ENCODE results near the gene MYZAP.

MYZAP gene

GRCh38 chr15:57698991-57699390 lies 107.3 kb downstream of the MYZAP start:
- no peak for ATAC-seq
- TF ChIP-seq, protein P1, sequence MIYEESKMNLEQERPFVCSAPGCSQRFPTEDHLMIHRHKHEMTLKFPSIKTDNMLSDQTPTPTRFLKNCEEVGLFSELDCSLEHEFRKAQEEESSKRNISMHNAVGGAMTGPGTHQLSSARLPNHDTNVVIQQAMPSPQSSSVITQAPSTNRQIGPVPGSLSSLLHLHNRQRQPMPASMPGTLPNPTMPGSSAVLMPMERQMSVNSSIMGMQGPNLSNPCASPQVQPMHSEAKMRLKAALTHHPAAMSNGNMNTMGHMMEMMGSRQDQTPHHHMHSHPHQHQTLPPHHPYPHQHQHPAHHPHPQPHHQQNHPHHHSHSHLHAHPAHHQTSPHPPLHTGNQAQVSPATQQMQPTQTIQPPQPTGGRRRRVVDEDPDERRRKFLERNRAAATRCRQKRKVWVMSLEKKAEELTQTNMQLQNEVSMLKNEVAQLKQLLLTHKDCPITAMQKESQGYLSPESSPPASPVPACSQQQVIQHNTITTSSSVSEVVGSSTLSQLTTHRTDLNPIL (CRISPR knock-in tag; IDR thresholded peaks at IDR 0.05; ENCODE audit: low read depth), result no peak
- no peak for TF ChIP-seq BACH2 (CRISPR knock-in tag; IDR thresholded peaks at IDR 0.05; ENCODE audit: borderline replicate concordance)
- TF ChIP-seq, protein P2, sequence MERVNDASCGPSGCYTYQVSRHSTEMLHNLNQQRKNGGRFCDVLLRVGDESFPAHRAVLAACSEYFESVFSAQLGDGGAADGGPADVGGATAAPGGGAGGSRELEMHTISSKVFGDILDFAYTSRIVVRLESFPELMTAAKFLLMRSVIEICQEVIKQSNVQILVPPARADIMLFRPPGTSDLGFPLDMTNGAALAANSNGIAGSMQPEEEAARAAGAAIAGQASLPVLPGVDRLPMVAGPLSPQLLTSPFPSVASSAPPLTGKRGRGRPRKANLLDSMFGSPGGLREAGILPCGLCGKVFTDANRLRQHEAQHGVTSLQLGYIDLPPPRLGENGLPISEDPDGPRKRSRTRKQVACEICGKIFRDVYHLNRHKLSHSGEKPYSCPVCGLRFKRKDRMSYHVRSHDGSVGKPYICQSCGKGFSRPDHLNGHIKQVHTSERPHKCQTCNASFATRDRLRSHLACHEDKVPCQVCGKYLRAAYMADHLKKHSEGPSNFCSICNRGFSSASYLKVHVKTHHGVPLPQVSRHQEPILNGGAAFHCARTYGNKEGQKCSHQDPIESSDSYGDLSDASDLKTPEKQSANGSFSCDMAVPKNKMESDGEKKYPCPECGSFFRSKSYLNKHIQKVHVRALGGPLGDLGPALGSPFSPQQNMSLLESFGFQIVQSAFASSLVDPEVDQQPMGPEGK (CRISPR knock-in tag; IDR thresholded peaks at IDR 0.05; ENCODE audit: borderline replicate concordance), result no peak
- no peak for TF ChIP-seq ZFP3 (CRISPR knock-in tag; IDR thresholded peaks at IDR 0.05)
- no peak for TF ChIP-seq OSR1 (CRISPR knock-in tag; IDR thresholded peaks at IDR 0.05)
- TF ChIP-seq, protein P3, sequence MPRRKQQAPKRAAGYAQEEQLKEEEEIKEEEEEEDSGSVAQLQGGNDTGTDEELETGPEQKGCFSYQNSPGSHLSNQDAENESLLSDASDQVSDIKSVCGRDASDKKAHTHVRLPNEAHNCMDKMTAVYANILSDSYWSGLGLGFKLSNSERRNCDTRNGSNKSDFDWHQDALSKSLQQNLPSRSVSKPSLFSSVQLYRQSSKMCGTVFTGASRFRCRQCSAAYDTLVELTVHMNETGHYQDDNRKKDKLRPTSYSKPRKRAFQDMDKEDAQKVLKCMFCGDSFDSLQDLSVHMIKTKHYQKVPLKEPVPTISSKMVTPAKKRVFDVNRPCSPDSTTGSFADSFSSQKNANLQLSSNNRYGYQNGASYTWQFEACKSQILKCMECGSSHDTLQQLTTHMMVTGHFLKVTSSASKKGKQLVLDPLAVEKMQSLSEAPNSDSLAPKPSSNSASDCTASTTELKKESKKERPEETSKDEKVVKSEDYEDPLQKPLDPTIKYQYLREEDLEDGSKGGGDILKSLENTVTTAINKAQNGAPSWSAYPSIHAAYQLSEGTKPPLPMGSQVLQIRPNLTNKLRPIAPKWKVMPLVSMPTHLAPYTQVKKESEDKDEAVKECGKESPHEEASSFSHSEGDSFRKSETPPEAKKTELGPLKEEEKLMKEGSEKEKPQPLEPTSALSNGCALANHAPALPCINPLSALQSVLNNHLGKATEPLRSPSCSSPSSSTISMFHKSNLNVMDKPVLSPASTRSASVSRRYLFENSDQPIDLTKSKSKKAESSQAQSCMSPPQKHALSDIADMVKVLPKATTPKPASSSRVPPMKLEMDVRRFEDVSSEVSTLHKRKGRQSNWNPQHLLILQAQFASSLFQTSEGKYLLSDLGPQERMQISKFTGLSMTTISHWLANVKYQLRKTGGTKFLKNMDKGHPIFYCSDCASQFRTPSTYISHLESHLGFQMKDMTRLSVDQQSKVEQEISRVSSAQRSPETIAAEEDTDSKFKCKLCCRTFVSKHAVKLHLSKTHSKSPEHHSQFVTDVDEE (CRISPR knock-in tag; IDR thresholded peaks at IDR 0.05), result no peak
- no peak for TF ChIP-seq ARNTL (CRISPR knock-in tag; IDR thresholded peaks at IDR 0.05; ENCODE audit: borderline replicate concordance, low read depth)

DNA sequence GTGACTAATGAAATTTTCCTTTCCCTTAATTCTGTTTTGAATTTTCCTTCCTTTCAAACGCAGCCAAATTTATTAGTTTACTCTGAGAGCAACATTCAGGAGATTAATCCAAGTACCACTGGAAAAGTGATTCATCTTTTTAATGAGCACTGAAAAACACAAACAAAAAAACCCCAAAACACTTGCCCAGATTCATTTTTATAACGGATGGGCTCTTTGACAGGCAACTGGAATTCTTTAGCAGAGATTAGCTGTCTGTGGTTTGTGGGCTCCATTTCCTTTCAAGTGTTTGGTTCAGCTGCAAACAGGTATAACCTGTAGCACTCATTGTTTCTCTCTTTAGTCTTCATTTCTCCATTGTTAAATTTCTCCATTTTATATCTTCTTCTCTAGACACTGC lies 111.7 kb downstream of the MYZAP start:
- ATAC-seq, result no peak
- TF ChIP-seq GLIS3 (CRISPR knock-in tag; IDR thresholded peaks at IDR 0.05), result no peak
- no peak for TF ChIP-seq CSDC2 (CRISPR knock-in tag; IDR thresholded peaks at IDR 0.05)
- no peak for TF ChIP-seq ZFP30 (CRISPR knock-in tag; IDR thresholded peaks at IDR 0.05)
- no peak for TF ChIP-seq ISL1 (CRISPR knock-in tag; IDR thresholded peaks at IDR 0.05)
- no peak for TF ChIP-seq RARB (CRISPR knock-in tag; IDR thresholded peaks at IDR 0.05)
- TF ChIP-seq ZNF70 (CRISPR knock-in tag; IDR thresholded peaks at IDR 0.05), result no peak
- TF ChIP-seq, protein P3 (CRISPR knock-in tag; IDR thresholded peaks at IDR 0.05), result no peak
- TF ChIP-seq SNAI2 (CRISPR knock-in tag; IDR thresholded peaks at IDR 0.05), result no peak
- no peak for TF ChIP-seq ZNF565 (CRISPR knock-in tag; conservative IDR thresholded peaks at IDR 0.05; ENCODE audit: low read depth)
- no peak for TF ChIP-seq ARNTL (CRISPR knock-in tag; IDR thresholded peaks at IDR 0.05; ENCODE audit: borderline replicate concordance, low read depth)
- TF ChIP-seq, protein P1 (CRISPR knock-in tag; IDR thresholded peaks at IDR 0.05; ENCODE audit: low read depth), result no peak
- TF ChIP-seq ESRRG (CRISPR knock-in tag; IDR thresholded peaks at IDR 0.05), result no peak
- TF ChIP-seq ZFP3 (CRISPR knock-in tag; IDR thresholded peaks at IDR 0.05), result no peak
- TF ChIP-seq TOX (CRISPR knock-in tag; IDR thresholded peaks at IDR 0.05; ENCODE audit: borderline replicate concordance), result no peak
- TF ChIP-seq ZNF8 (CRISPR knock-in tag; IDR thresholded peaks at IDR 0.05), result no peak
- TF ChIP-seq ZC3H10 (CRISPR knock-in tag; IDR thresholded peaks at IDR 0.05), result no peak
- TF ChIP-seq CSRNP3 (CRISPR knock-in tag; IDR thresholded peaks at IDR 0.05), result no peak

Data from SK-N-SH treated with all-trans-retinoic acid at 6 μM for 48 hours (cell line).